Measurements from ENCODE around the gene SLC16A8. TPM values are rescaled to one million over a fixed set of nuclear protein-coding genes. Genes with fewer than 3 reads are reported as not detected.

The SLC16A8 gene
- total and polyA plus RNA-seq, 2 of the 13 experiments (the other 11 are each of a cell fraction or from before 2014, with no cell fraction given): not detected

- TF ChIP-seq AFF4 (CRISPR knock-in tag; IDR thresholded peaks at IDR 0.05) (no peak), NFKBIZ (CRISPR knock-in tag; IDR thresholded peaks at IDR 0.05) (0 out of 2 replicates have a peak, but pooled peaks have one; percentile 51), CREBL2 (CRISPR knock-in tag; IDR thresholded peaks at IDR 0.05; ENCODE audit: borderline replicate concordance) (no peak), ZBTB7B (CRISPR knock-in tag; IDR thresholded peaks at IDR 0.05) (peak; percentile 73), TAF1 (CRISPR knock-in tag; IDR thresholded peaks at IDR 0.05) (peak; percentile 30; the same call in 1 of the 2 replicates), ZNF776 (CRISPR knock-in tag; IDR thresholded peaks at IDR 0.05) (no peak), ZBTB10 (CRISPR knock-in tag; IDR thresholded peaks at IDR 0.05; ENCODE audit: borderline replicate concordance) (peak; percentile 60; the same call in 1 of the 2 replicates), KAT8 (CRISPR knock-in tag; IDR thresholded peaks at IDR 0.05) (peak; percentile 55), GTF3A (CRISPR knock-in tag; conservative IDR thresholded peaks at IDR 0.05) (no peak), ZBTB33 (CRISPR knock-in tag; IDR thresholded peaks at IDR 0.05) (peak; percentile 29), ZNF788 (CRISPR knock-in tag; IDR thresholded peaks at IDR 0.05; ENCODE audit: borderline replicate concordance) (peak; percentile 72; the same call in 1 of the 2 replicates), NCOR1 (IDR thresholded peaks at IDR 0.05; ENCODE audit: borderline replicate concordance, low read length) (peak; percentile 58; the same call in 1 of the 2 replicates), ZMYM2 (CRISPR knock-in tag; IDR thresholded peaks at IDR 0.05) (no peak), BORCS8-MEF2B (CRISPR knock-in tag; IDR thresholded peaks at IDR 0.05) (0 out of 2 replicates have a peak, but pooled peaks have one; percentile 54), ESRRA (CRISPR knock-in tag; IDR thresholded peaks at IDR 0.05; ENCODE audit: low read depth) (0 out of 2 replicates have a peak, but pooled peaks have one; percentile 21), ZNF768 (CRISPR knock-in tag; IDR thresholded peaks at IDR 0.05) (no peak), KLF6 (CRISPR knock-in tag; IDR thresholded peaks at IDR 0.05) (peak; percentile 66; the same call in 1 of the 2 replicates), ZNF441 (CRISPR knock-in tag; IDR thresholded peaks at IDR 0.05; ENCODE audit: borderline replicate concordance) (0 out of 2 replicates have a peak, but pooled peaks have one; percentile 20), ZNF362 (CRISPR knock-in tag; IDR thresholded peaks at IDR 0.05; ENCODE audit: borderline replicate concordance) (no peak)
Observed at GRCh38 chr22:38107692-38108515, 23.9 kb upstream of the SLC16A8 start (continued).
